Muscle of leg (tissue), 16 donors: ENCODE results near the gene TUBGCP5. TPM values are rescaled to one million over a fixed set of nuclear protein-coding genes. Genes with fewer than 3 reads are reported as not detected.
"Not testable (repeated sequence)": the region's sequence is repeated elsewhere in the genome, so short reads cannot be mapped to it uniquely, and the experiment has no call there.

Experiments used
- DNase-seq: peaks from one replicate; pipeline ENCODE4 v3.0.0; 2013
- H3K27ac ChIP-seq: one replicate; pipeline ENCODE4 v1.5.1; 2013; ENCODE audit warnings: mild to moderate bottlenecking, low read length, control low read depth
- H3K27me3 ChIP-seq: one replicate; pipeline ENCODE4 v1.6.1; 2013; ENCODE audit warnings: low read length; ENCODE audit not compliant: control insufficient read depth, insufficient read depth
- H3K36me3 ChIP-seq: one replicate; pipeline ENCODE4 v1.6.1; 2013; ENCODE audit warnings: low read length; ENCODE audit not compliant: control insufficient read depth, insufficient read depth
- H3K4me1 ChIP-seq: one replicate; pipeline ENCODE4 v1.6.1; 2013; ENCODE audit warnings: low read length; ENCODE audit not compliant: control insufficient read depth, insufficient read depth
- H3K4me3 ChIP-seq: one replicate; pipeline ENCODE4 v1.5.1; 2013; ENCODE audit warnings: low read length, control low read depth
- H3K9me3 ChIP-seq: replicated peaks from 2 replicates; pipeline ENCODE4 v1.6.1; 2013; ENCODE audit warnings: low read depth, low read length; ENCODE audit not compliant: control insufficient read depth
- WGBS: methylation state at CpG from one replicate; pipeline ENCODE4 v1.1.5; 2013; ENCODE audit warnings: missing lambda C conversion rate; ENCODE audit not compliant: insufficient coverage; 5-methylcytosine and 5-hydroxymethylcytosine counted together
- long read RNA-seq, 11 donors: transcript quantifications; one replicate each; lab custom pipeline, GENCODE V29; 2026
- polyA plus RNA-seq, 8 donors: library from polyadenylated mRNA; unstranded; fragments of 120-200 nt; gene quantifications; one replicate each; pipeline versions ENCODE4 v1.2.1 to v1.2.3, GENCODE V29; 2013; ENCODE audit warnings: inconsistent platforms in 1 of 8, low replicate concordance in 1 of 8; ENCODE audit not compliant: insufficient read length in 8 of 8, insufficient read depth in 1 of 8
- total RNA-seq: library from RNA; stranded (reverse); fragments of 120-200 nt; gene quantifications from one replicate; pipeline ENCODE4 v1.2.4, GENCODE V29; 2013

The TUBGCP5 gene
- total RNA-seq (21.5 TPM), polyA plus RNA-seq (10 to 100 TPM; 11.2 to 17.2 (median 12.8) TPM)
- long read RNA-seq, donor 1, partial matches to known transcripts = 0 of 1 reads
- long read RNA-seq, donor 1, other reads (novel, unspliced or antisense) = 0 of 1 reads
- long read RNA-seq, donor 2 = 0 reads
- long read RNA-seq, donor 3, partial matches to known transcripts = 0 of 1 reads
- long read RNA-seq, donor 3, other reads (novel, unspliced or antisense) = 0 of 1 reads
- long read RNA-seq, donor 4 = 0 reads
- long read RNA-seq, donor 5 = 0 reads
- long read RNA-seq, donor 6, partial matches to known transcripts = 0 of 1 reads
- long read RNA-seq, donor 6, other reads (novel, unspliced or antisense) = 0 of 1 reads
- long read RNA-seq, donor 7, partial matches to known transcripts = 0 of 1 reads
- long read RNA-seq, donor 7, other reads (novel, unspliced or antisense) = 0 of 1 reads
- long read RNA-seq, donor 8 = 0 reads
- long read RNA-seq, donor 9, partial matches to known transcripts = 0 of 1 reads
- long read RNA-seq, donor 9, other reads (novel, unspliced or antisense) = 0 of 1 reads
- long read RNA-seq, donor 10, partial matches to known transcripts = 0 of 1 reads
- long read RNA-seq, donor 10, other reads (novel, unspliced or antisense) = 0 of 1 reads
- long read RNA-seq, donor 11, partial matches to known transcripts = 0 of 1 reads
- long read RNA-seq, donor 11, other reads (novel, unspliced or antisense) = 0 of 1 reads

DNA sequence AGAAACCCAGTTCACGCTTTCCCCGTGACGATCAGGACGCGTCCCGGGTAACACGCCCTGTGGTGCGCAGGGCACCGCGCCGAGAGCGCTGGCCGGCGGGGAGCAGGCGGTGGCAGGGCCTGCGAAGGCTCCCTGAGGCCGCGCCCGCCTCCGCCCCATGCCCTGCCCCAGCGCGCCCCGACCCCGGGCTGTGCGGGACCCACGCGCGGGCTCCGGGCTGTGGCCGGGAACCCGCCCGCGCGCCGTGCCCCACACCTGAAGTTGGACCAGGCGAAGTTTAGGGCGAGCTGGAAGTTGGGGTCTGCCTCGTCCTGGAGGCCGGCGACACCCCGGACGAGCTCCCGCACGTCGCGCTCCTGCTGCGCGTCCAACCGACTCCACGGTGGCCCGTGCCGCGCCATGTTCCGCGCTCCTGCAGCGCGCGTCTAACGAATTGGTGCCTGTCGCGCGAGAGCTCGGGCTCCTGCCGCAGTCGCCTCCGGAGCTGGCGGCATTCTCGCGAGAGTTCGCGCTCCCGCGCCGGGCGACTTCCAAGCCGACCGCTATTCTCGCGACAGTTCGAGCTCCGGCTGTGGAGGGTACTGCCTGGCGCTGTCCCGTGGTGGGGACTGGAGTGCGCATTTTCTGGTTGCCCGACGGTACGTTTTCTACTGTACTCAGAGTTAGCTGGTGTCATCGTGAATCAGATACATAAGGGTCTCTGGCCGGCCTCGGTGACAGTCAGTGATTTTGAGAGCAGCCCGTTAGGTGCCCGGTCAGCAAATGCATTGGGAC, at the start of gene TUBGCP5:
Gene TUBGCP5, minus strand, starts transcription at position 427 of the 774 bp plus-strand sequence. Its CDS starts 26 bp downstream, at position 401.
- peaks cover 19% of the 10 kb centered on the region for H3K36me3 ChIP-seq
- H3K9me3 ChIP-seq = no peaks in the 10 kb centered on the region
- WGBS = under 1% methylated on average over 92 of the region's 92 CpGs
- H3K27ac ChIP-seq = peak within 1 kb of the TSS; percentile 83
- H3K4me1 ChIP-seq = peaks cover 7% of the 10 kb centered on the region
- peak within 1 kb of the TSS; percentile 68 for H3K4me3 ChIP-seq
- DNase-seq = peak; percentile 99
- no peaks in the 10 kb centered on the region for H3K27me3 ChIP-seq

DNA sequence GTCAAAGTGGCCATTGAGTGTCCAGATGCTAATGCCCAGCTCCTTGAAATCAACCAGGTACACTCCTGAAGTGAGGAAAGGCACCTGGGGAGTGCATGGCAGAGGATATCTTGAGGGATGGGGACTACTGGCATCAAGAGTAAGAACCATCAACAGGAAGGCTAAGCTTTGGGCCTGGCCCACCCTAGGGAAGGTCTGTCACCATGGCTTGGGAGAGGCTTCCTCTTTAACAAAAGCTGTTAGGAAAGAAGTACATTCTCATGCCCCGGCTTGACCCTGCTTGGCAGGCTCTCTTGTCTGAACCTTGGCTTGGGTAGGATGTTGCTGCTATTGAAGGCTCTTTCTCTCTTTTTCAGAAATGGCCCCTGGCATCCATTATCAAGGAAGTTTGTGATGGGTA, 43.7 kb upstream of the TUBGCP5 start:
- WGBS = 75% methylated on average over 1 of the region's 1 CpG
- Histone ChIP-seq H3K4me1 (no peaks in the 10 kb centered on the region), H3K36me3 (no peaks in the 10 kb centered on the region)

DNA sequence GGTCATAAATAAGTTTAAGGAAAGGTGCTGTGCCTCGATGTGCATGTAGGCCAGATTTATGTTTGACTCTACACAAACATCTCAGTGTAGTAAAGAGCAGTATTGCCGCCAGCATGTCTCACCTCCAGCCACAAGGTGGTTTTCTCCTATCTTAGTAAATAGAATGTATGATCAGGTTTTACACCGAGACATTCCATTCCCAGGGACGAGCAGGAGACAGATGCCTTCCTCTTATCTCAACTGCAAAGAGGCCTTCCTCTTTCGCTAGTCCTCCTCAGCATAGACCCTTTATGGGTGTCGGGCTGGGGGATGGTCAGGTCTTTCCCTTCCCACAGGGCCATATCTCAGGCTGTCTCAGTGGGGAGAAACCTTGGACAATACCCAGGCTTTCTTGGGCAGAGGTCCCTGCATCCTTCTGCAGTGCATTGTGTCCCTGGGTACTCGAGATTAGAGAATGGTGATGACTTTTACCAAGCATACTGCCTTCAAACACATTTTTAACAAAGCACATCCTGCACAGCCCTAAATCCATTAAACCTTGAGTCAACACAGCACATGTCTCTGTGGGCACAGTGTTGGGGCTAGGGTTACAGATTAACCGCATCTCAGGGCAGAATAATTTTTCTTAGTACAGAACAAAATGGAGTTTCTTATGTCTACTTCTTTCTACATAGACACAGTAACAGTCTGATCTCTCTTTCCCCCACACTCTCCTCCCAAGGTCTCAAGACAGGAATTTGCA, 42.8 kb upstream of the TUBGCP5 start:
- not testable (repeated sequence) for DNase-seq, H3K4me1 ChIP-seq, H3K9me3 ChIP-seq, H3K27me3 ChIP-seq, H3K36me3 ChIP-seq, H3K4me3 ChIP-seq, H3K27ac ChIP-seq
- WGBS = no CpG with 5 or more reads among the region's 8 CpGs

More for the DNA sequence above, 43.7 kb upstream of the TUBGCP5 start:
- no peaks in the 10 kb centered on the region for H3K9me3 ChIP-seq
- H3K27ac ChIP-seq = no peak overlapping the region
- no peak for DNase-seq
- H3K27me3 ChIP-seq = no peaks in the 10 kb centered on the region
- H3K4me3 ChIP-seq = no peak overlapping the region

DNA sequence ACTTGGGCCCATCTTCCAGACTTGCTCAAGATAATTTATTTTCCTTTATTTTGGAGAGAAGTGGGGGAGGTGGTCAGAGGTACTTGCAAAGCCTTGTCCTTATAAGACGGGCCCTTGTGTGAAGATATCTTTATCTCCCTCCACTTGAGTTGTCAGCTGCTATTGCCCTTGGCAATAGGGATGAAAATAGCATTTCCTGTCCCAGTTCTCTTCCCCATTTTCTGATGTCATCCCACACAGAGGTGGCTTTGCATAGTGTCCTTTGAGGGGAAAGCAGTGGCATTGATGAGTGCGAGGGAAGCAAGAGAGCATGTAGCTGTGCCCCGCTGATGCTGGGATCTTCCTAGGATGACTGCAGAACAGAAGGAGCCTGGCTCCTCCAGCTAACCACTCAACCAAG, 41.9 kb upstream of the TUBGCP5 start:
- WGBS = no CpG with 5 or more reads among the region's 3 CpGs
- Histone ChIP-seq H3K4me3 (no peak overlapping the region), H3K4me1 (no peaks in the 10 kb centered on the region), H3K9me3 (no peaks in the 10 kb centered on the region), H3K27ac (no peak overlapping the region), H3K27me3 (no peaks in the 10 kb centered on the region), H3K36me3 (no peaks in the 10 kb centered on the region)
- DNase-seq = peak; percentile 7

DNA sequence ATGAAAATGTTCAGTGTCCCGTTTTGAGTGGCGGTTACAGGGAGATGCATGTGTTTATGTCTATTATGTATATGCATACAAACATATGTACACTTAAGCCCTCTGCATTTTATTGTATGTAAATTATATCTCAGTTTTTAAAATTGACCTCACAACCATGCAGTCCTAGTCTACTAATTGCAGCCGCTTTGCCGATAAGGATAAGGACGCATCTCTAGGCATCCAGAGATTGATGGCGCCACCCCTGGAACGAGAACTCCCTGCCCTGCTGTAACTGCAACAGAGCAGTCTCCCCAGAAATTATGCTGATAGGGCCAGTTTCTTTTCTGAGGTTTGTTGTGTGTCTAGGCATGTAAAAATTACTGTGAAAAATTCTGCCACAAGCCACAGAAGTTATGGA, 40.4 kb upstream of the TUBGCP5 start:
- Histone ChIP-seq H3K4me3 (no peak overlapping the region), H3K9me3 (no peaks in the 10 kb centered on the region), H3K27ac (no peak overlapping the region), H3K4me1 (no peaks in the 10 kb centered on the region), H3K27me3 (no peaks in the 10 kb centered on the region), H3K36me3 (no peaks in the 10 kb centered on the region)
- no CpG with 5 or more reads among the region's 7 CpGs for WGBS
- no peak for DNase-seq

DNA sequence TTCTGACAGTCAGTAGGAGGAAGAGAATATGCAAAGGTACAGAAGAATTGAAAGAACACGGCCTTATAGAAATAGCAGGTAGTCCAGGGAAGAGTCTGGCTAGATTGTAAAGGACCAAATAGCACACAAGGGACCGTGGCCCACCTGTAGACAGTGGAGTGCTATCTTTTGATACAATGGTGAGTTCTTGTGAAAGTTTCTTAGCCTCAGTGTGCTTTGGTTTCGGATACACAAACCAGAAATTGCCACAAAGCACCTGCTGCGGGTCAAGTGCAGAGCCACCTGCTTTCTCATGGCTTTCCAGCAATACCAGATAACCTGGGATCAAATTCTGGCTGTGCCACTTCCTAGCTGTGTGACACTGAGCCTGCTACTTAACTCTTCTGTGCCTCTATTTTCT, 36.6 kb upstream of the TUBGCP5 start:
- Histone ChIP-seq H3K36me3 (no peaks in the 10 kb centered on the region), H3K27me3 (no peaks in the 10 kb centered on the region), H3K4me1 (no peaks in the 10 kb centered on the region), H3K9me3 (no peaks in the 10 kb centered on the region), H3K4me3 (no peak overlapping the region), H3K27ac (no peak overlapping the region)
- DNase-seq = no peak
- 90% methylated on average over 3 of the region's 4 CpGs for WGBS

DNA sequence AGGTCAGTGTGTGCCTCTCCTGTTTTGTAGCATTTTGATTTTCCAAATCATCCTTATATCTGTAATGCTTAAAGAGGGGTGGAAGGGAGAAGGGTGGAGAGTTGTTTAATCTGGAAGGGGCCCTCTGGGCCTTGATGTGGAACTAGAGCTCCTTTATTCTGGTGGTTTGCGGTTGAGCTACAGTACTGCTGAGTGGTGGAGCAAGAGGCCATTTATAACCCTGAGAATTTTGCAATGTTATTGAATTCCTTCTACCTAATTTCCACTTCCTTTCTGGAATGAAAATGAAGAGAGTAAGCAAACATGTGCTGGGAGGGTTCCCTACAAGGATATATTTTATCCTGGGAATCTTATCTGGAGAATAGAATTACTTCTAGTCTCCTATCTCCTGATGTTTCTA, 35.3 kb upstream of the TUBGCP5 start:
- no peaks in the 10 kb centered on the region for H3K4me1 ChIP-seq
- H3K9me3 ChIP-seq = no peaks in the 10 kb centered on the region
- no CpG with 5 or more reads among the region's 1 CpG for WGBS
- no peak overlapping the region for H3K4me3 ChIP-seq
- no peaks in the 10 kb centered on the region for H3K36me3 ChIP-seq
- no peak overlapping the region for H3K27ac ChIP-seq
- no peaks in the 10 kb centered on the region for H3K27me3 ChIP-seq
- peak; percentile 5 for DNase-seq

DNA sequence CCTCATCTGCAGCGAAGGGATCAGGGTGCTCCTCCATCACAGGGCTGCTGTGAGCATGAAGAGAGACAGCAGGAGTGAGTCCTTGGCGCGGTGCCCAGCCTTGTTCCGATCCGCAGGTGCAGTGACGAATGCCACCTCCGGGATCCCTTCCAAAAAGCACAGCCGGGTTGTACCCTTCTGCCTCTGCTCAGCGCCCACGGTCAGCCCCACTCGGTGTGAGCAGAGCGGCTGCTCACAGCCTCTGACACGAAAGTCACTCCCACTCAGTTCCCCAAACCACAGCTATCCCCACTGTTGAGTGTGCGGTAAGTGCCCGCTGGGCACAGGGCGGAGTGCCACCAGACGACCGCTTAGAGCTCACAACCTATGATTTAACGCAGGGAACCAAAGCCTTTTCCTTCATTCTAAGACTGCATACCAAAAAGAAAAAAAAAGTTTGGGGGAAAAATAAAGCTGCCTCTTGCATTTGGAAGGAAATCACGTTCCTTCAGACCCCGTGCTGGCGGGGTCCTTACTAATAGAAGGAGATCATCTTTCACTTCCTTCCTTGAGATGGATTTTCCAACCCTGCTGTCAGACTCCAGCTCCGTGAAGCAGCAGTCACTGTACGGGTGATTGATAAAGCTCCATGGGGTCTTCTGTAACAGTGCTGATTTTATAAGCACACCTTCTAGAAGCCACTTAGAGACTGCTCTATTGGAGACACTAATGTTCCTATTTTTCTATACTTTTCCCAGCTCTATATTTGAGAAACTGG, 34.7 kb upstream of the TUBGCP5 start:
- WGBS = 48% methylated on average over 11 of the region's 24 CpGs

DNA sequence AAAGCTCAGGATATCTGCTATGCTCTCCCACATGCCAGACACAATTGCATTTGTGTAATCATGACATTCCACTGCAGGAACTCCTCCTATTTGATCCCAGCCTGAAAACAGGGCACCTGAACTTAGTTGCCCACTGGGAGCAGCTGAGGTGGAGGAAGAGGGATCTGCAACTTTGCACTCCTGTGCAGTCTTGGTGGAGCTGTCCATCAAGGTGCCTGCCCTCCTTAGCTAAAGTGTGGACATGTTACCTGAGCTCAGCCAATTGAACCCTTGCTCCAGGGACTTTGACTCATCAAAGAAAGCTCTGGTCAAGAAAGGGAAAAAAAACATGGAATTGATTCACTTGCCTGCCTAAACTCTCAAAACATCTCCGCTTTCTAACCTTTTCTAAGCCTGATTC, 33.3 kb upstream of the TUBGCP5 start:
- Histone ChIP-seq H3K27ac (no peak overlapping the region), H3K4me3 (no peak overlapping the region), H3K9me3 (peaks cover 3% of the 10 kb centered on the region), H3K27me3 (no peaks in the 10 kb centered on the region), H3K36me3 (no peaks in the 10 kb centered on the region), H3K4me1 (no peaks in the 10 kb centered on the region)
- DNase-seq = no peak
- WGBS = no CpG with 5 or more reads among the region's 1 CpG

More for the DNA sequence above, 34.7 kb upstream of the TUBGCP5 start:
- Histone ChIP-seq H3K36me3 (no peaks in the 10 kb centered on the region), H3K27ac (no peak overlapping the region), H3K4me3 (no peak overlapping the region), H3K9me3 (no peaks in the 10 kb centered on the region), H3K4me1 (no peaks in the 10 kb centered on the region), H3K27me3 (no peaks in the 10 kb centered on the region)
- peak; percentile 10 for DNase-seq
